Brain microvascular endothelial cell (primary cell): ENCODE data around the gene DHPS.
A peak's percentile ranks its signal among the peaks of the same experiment; 100 is the strongest.
"Not testable (repeated sequence)": the region's sequence is repeated elsewhere in the genome, so short reads cannot be mapped to it uniquely, and the experiment has no call there.

Experiments
- DNase-seq: peaks from one replicate; pipeline ENCODE4 v3.0.0-alpha.2; 2020
- H3K27ac ChIP-seq: fragments of 250-450 bp; sonication (Bioruptor Pico); 2 replicates; pipeline ENCODE4 v1.5.1; 2020; ENCODE audit warnings: mild to moderate bottlenecking, moderate library complexity
- H3K27me3 ChIP-seq: fragments of 250-450 bp; sonication (Bioruptor Pico); replicated peaks from 2 replicates; pipeline ENCODE4 v1.5.1; 2020; ENCODE audit warnings: mild to moderate bottlenecking
- H3K36me3 ChIP-seq: fragments of 250-450 bp; sonication (Bioruptor Pico); replicated peaks from 2 replicates; pipeline ENCODE4 v1.5.1; 2020; ENCODE audit warnings: mild to moderate bottlenecking
- H3K4me3 ChIP-seq: 2 replicates; pipeline ENCODE4 v1.5.1; 2011; ENCODE audit warnings: low read depth, mild to moderate bottlenecking, control low read depth, low read length, moderate library complexity
- in situ Hi-C: cut with HindIII; loops from 2 replicates; pipeline ENCODE4 v1.10.0; 2017; ENCODE audit warnings: low sequenced_read_pairs, low pct_ligation_motif_present
- TF ChIP-seq, protein P1 (sequence below): IDR thresholded peaks from 2 replicates; pipeline ENCODE4 v1.5.1; 2011; ENCODE audit warnings: low read depth, mild to moderate bottlenecking, moderate library complexity, low read length, control low read depth, inconsistent platforms; ENCODE audit errors: missing control alignments

Gene DHPS

DNA sequence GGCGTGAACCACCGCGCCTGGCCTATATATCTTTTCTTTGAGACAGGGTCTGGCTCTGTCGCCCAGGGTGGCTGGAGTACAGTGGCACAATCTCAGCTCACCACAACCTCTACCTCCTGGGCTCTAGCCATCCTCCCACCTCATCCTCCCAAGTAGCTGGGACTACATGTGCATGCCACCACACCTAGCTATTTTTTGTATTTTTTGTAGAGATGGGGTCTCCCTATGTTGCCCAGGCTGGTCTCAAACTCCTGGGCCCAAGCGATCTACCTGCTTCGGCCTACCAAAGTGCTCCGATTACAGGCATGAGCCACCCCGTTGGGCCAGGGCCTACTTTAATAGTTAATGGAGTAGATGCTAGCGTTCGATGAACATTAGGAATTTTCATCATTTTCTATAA lies 38.6 kb upstream of the DHPS start:
- Histone ChIP-seq H3K36me3 (peaks cover 28% of the 10 kb centered on the region), H3K27me3 (no peaks in the 10 kb centered on the region), H3K4me3 (peak overlapping the region; percentile 85), H3K27ac (no peak overlapping the region)
- DNase-seq: no peak
- in situ Hi-C loops: no loop called here
- TF ChIP-seq, protein P1, sequence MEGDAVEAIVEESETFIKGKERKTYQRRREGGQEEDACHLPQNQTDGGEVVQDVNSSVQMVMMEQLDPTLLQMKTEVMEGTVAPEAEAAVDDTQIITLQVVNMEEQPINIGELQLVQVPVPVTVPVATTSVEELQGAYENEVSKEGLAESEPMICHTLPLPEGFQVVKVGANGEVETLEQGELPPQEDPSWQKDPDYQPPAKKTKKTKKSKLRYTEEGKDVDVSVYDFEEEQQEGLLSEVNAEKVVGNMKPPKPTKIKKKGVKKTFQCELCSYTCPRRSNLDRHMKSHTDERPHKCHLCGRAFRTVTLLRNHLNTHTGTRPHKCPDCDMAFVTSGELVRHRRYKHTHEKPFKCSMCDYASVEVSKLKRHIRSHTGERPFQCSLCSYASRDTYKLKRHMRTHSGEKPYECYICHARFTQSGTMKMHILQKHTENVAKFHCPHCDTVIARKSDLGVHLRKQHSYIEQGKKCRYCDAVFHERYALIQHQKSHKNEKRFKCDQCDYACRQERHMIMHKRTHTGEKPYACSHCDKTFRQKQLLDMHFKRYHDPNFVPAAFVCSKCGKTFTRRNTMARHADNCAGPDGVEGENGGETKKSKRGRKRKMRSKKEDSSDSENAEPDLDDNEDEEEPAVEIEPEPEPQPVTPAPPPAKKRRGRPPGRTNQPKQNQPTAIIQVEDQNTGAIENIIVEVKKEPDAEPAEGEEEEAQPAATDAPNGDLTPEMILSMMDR: no peak

DNA sequence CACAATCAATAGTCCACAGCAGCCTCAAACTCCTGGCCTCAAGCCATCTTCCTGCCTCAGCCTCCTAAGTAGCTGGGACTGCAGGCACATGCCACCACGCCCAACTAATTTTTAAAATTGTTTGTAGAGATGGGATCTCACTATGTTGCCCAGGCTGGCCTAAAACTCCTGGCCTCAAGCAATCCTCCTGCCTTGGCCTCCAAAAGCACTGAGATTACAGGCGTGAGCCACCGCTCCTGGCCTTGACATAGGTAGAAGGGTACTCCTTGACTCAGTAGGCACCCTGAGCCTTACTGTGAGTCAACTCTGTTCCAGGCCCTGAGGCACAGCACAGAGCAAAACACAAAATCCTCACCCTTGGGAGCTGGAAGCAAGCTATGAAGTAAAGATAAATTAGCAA lies 34.2 kb upstream of the DHPS start:
- DNase-seq: no peak
- TF ChIP-seq, protein P1: no peak
- H3K36me3 ChIP-seq: peaks cover 66% of the 10 kb centered on the region
- no peak overlapping the region for H3K27ac ChIP-seq
- no peak overlapping the region for H3K4me3 ChIP-seq
- in situ Hi-C loops: no loop called here
- no peaks in the 10 kb centered on the region for H3K27me3 ChIP-seq

DNA sequence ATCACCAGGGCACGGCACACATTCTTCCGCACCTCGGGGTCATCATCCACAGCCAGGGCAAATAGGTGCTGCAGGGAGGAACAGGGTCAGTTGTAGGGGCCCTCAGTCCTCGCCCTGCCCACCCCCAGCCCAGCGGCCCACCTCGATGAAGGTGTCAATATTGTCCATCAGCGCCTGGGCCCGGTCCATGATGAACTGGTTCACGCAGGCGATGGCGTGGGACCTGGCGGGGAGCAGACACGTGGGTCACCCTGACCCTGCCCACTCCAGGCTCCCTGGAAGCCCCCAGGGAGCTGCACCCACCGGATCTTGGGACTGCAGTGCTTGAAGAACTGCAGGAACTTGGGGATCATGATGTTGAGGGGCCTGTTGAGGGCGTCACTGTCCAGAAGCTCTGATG lies 33.4 kb upstream of the DHPS start:
- TF ChIP-seq, protein P1: no peak
- peaks cover 74% of the 10 kb centered on the region for H3K36me3 ChIP-seq
- in situ Hi-C loops: no loop called here
- no peaks in the 10 kb centered on the region for H3K27me3 ChIP-seq
- no peak overlapping the region for H3K4me3 ChIP-seq
- no peak for DNase-seq
- no peak overlapping the region for H3K27ac ChIP-seq

DNA sequence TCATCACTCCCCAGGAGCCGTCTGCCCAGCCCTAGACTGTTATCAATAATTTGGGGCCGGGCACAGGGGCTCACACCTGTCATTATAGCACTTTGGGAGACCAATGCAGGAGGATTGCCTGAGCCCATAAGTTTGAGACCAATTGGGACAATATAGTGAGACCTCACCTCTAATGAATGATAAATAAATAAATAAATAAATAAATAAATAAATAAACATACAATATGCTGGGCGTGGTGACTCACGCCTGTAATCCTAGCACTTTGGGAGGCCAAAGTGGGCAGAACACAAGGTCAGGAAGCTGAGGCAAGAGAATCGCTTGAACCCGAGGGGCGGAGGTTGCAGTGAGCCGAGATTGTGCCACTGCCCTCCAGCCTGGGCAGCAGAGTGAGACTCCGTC lies 31.6 kb upstream of the DHPS start:
- H3K27ac ChIP-seq, in situ Hi-C loops, DNase-seq, H3K27me3 ChIP-seq, H3K4me3 ChIP-seq: not testable (repeated sequence)
- H3K36me3 ChIP-seq: peaks cover 84% of the 10 kb centered on the region

DNA sequence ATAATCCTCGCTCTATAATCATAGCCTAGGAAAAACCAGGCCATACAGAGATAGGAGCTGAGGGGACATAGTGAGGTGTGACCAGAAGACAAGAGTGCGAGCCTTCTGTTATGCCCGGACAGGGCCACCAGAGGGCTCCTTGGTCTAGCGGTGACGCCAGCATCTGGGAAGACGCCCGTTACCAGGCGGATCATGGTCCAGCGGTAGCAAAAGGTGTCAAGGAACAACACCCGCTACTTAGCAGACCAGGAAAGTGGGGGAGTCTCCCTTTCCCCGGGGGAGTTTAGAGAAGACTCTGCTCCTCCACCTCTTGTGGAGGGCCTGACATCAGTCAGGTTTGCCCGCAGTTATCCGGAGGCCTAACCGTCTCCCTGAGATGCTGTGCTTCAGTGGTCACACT lies 30.4 kb upstream of the DHPS start:
- peaks cover 88% of the 10 kb centered on the region for H3K36me3 ChIP-seq
- H3K27me3 ChIP-seq, DNase-seq: not testable (repeated sequence)

DNA sequence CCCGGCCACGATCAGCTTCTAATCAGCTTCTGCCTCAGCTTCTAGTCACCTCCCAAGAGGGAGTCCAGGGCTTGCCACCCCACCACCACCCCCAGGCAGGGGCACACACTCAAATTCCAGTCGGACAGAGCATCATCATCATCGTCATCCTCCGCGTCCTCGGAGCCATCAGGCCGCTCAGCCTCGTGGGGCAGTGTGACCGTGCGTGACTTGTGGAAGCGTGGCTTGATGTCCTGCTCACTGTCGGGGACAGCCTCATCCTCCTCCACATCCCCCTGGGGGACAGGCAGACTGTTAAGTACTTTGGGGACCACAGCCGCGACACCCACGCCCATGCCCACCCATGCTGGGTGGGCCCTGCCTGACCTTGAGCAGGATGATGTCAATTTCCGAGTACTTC lies 29.5 kb upstream of the DHPS start:
- no peaks in the 10 kb centered on the region for H3K27me3 ChIP-seq
- TF ChIP-seq, protein P1: no peak
- no peak overlapping the region for H3K4me3 ChIP-seq
- in situ Hi-C loops: no loop called here
- H3K36me3 ChIP-seq: peaks cover 88% of the 10 kb centered on the region
- no peak for DNase-seq
- H3K27ac ChIP-seq: no peak overlapping the region

More for the DNA sequence above, 30.4 kb upstream of the DHPS start:
- H3K27ac ChIP-seq, in situ Hi-C loops, H3K4me3 ChIP-seq: not testable (repeated sequence)

DNA sequence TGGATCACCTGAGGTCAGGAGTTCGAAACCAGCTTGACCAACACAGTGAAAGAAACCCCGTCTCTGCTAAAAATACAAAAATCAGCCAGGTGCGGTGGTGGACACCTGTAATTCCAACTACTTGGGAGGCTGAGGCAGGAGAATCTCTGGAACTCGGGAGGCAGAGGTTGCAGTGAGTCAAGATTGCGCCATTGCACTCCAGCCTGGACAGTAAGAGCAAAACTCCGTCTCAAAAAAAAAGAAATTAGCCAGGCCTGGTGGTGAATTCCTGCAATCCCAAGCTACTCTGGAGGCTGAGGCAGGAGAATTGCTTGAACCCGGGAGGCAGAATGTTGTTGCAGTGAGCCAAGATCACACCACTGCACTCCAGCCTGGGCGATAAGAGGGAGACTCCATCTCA lies 27.0 kb upstream of the DHPS start:
- no peak overlapping the region for H3K4me3 ChIP-seq
- no peaks in the 10 kb centered on the region for H3K27me3 ChIP-seq
- TF ChIP-seq, protein P1: no peak
- in situ Hi-C loops: no loop called here
- peaks cover 92% of the 10 kb centered on the region for H3K36me3 ChIP-seq
- DNase-seq: no peak
- H3K27ac ChIP-seq: no peak overlapping the region
